Gastroesophageal sphincter (tissue), 3 donors: ENCODE measurements around the gene UGGT1.

Experiments used
- CTCF ChIP-seq, 4 experiments: fragments of 200-600 bp in 2 of 4; fragments of 450-650 bp in 2 of 4; sonication (generic) in 1 of 4; IDR thresholded peaks; one replicate each; pipeline ENCODE4 v1.5.1; 2017 to 2019; ENCODE audit warnings: antibody characterized with exemption in 4 of 4, mild to moderate bottlenecking in 2 of 4, moderate library complexity in 2 of 4
- EP300 ChIP-seq: sonication (generic); formaldehyde crosslinking; IDR thresholded peaks from one replicate; pipeline ENCODE4 v1.6.1; 2017; ENCODE audit warnings: antibody characterized with exemption, mild to moderate bottlenecking
- POLR2A ChIP-seq, 2 donors: fragments of 450-650 bp; IDR thresholded peaks; one replicate each; pipeline ENCODE4 v1.6.1; 2017; ENCODE audit warnings: antibody characterized with exemption in 2 of 2, mild to moderate bottlenecking in 2 of 2, moderate library complexity in 1 of 2
- POLR2AphosphoS5 ChIP-seq: sonication (generic); formaldehyde crosslinking; IDR thresholded peaks from one replicate; pipeline ENCODE4 v1.6.1; 2017; ENCODE audit warnings: antibody characterized with exemption

GRCh38 chr2:128219891-128220290 lies 128.9 kb downstream of the UGGT1 start:
- TF ChIP-seq POLR2A (IDR thresholded peaks at IDR 0.05), result no peak
- no peak for TF ChIP-seq CTCF (IDR thresholded peaks at IDR 0.05)
- TF ChIP-seq POLR2AphosphoS5, result no peak
- no peak for TF ChIP-seq EP300
